Measurements from ENCODE around the gene RELB.

RELB gene

GRCh38 chr19:45063851-45064801 lies 62.9 kb downstream of the RELB start:
- no peak for FAIRE-seq

GRCh38 chr19:45066921-45067661 lies 65.8 kb downstream of the RELB start:
- FAIRE-seq = no peak

GRCh38 chr19:45068041-45068440 lies 66.8 kb downstream of the RELB start:
- FAIRE-seq = no peak

DNA sequence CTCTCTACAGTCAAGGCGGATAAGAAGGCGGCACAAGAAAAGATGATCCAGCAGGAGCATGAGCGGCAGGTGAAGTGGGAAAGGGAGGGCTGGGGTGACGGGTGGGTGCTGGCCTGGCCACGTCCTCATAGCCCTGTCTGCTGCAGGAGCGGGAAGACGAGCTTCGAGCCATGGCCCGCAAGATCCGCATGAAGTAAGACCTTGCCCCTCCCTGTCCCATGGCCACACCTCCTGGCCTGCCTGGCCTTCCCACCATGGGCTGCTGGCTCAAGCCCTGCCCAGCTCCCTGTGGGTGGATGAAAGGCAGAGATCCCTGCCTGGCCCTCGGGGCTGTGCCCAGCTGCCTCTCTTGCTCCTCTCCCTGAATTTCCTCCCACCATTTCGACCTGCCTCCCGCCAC lies 67.8 kb downstream of the RELB start:
- FAIRE-seq = no peak

DNA sequence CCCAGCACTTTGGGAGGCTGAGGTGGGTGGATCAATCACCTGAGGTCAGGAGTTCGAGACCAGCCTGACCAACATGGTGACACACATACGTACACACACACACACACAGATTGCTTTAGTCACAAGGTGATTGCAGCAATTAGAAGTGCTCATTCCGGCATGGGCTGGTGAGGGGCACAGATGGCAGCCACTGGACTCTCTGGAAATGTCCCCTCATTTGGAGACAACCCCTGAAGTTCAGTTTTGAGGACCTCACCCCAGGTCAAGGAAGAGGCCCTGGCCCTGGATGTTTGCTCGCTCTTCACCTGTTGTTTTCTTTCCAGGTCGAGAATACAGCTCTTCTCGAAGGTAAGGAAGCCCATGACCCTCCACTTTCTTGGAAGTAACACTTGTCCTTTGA lies 69.0 kb downstream of the RELB start:
- no peak for FAIRE-seq

GRCh38 chr19:45070861-45071544 lies 69.7 kb downstream of the RELB start:
- FAIRE-seq = no peak

DNA sequence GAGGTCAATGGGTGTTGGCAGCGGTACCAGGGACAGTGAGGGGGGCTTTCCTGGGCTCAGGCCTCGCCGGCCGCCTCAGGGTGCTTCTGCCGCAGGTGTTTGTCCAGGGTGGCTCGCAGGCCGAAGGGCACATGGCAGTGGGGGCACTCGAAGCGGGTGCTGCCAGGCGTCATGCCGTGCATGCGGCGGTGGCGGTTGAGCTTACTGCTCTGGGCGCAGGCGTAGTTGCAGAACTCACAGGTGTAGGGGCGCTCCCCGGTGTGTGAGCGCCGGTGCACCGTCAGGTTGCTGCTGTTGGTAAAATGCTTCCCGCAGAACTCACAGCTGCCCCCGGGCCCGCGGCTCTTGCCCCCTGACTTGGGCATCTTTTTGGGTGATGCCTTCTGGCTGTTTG lies 70.3 kb downstream of the RELB start:
- FAIRE-seq = no peak

DNA sequence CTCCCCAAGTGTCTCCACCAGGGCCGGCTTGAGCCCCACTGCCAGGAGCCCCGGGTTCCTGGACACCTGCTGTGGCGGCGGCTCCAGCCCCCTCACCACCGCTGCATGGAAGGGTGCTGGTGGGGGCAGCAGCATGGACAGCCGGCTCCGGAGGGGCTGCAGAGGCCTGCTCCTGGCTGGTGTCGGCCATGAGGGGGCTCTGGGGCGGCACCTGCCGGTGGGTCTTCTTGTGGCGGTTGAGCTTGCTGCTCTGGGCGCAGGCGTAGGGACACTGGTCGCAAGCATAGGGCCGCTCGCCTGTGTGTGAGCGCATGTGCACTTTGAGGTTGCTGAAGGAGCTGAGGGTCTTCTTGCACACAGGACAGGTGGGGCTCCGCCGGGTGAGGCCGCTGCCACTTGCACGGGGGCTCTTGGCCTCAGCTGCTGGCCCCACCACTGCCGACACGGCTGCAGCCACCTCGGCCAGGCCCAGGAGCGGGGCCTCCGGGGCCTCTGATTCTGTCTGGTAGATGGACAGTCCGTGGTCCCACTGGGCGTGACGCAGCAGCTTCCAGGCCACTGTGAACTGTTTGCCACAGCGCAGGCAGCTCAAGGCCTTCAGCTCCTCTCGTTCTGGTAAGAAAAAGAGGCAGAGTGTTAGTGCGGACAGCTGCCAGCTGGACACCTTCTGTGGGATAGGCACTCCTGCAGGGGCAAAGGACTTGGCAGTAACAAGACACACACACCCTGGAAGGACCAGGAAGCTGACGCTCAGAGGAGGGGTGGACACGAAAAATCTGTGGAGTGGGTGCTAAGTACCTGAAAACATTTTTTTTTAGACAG lies 70.9 kb downstream of the RELB start:
- no peak for FAIRE-seq

GRCh38 chr19:45074744-45075300 lies 73.6 kb downstream of the RELB start:
- no peak for FAIRE-seq

- FAIRE-seq = no peak
Observed at GRCh38 chr19:45075301-45076028, 74.2 kb downstream of the RELB start.

DNA sequence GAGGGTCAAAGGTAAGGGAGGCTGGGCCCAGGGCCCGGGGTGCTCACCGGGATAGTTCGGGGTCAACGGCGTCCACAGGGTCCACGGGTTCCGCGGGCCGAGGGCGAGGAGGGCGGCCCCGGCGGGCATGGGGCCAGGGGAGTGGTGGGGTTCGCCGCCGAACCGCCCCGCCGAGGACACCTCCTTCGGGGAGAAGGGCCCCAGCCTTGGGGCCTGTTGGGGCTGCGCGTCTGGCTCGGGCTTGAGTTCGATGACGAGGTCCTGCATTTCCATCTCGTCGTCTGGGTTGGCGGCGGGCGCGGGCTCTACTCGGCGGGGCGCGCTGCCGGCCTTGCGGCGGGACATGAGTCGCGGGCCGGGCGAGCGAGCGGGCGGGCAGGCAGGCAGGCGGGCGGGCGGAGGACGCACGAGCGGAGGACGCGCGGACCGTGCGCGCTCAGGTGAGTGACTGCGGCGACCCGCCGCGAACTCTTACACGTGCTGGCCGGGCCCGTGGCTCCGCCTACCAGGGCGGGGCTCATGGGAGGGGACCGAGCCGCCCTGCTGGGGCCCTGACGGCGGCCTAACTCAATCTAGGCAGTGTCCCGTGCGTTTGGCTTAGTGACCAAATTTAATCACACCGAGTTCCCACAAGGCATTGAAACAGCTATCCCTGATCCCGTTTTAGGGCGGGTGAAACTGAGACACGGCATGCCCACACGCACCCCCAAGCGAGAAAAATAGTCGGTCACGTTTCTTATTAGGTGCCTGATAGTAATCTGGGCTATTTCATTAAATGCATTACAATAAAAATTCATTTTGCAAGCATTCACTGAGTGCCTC lies 75.0 kb downstream of the RELB start, which contains the start of gene ZNF296:
Gene ZNF296, minus strand, starts transcription at position 450 of the 822 bp plus-strand sequence. Its CDS starts 105 bp downstream, at position 345.
- FAIRE-seq = no peak

DNA sequence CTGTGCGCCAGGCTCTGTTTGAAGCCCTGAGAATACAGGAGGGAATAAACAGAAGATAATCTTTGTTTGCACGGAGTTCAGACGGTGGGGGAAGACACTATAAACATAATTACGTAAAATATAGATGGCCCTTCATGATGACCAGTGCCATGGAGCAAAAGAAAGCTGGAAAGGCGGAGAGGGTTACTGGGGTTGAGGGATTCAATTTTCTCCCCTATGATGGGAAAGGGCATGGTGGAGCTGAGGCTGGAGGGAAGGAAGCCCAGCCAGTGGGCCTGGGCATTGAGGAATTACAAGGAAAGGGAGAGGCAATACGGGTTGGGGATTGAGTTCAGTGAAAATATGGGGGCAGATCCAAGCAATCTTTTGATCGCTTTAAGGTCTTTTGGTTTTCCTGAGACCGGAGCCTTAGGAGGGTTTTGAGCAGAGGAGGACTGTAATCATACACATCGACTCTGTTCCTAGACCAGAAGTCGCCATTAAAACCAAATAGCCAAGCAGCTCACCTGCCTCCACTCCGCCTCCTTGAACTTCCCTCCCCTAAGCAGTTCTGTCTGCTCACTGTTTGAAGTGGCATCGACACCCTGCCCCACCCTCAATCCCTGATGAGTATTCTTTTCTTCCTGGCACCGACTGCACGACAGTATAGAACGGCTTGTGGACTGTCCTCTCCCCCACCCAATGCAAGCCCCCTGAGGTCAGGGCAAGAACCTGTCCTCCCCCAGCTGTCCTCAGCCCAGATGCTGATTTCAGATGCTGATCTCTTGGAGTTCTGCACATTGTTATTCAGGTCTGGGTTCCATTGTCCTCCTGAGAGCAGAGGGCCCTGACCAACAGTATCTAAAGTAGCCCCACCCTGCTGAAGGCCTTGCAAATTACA lies 75.8 kb downstream of the RELB start:
- no peak for FAIRE-seq

DNA sequence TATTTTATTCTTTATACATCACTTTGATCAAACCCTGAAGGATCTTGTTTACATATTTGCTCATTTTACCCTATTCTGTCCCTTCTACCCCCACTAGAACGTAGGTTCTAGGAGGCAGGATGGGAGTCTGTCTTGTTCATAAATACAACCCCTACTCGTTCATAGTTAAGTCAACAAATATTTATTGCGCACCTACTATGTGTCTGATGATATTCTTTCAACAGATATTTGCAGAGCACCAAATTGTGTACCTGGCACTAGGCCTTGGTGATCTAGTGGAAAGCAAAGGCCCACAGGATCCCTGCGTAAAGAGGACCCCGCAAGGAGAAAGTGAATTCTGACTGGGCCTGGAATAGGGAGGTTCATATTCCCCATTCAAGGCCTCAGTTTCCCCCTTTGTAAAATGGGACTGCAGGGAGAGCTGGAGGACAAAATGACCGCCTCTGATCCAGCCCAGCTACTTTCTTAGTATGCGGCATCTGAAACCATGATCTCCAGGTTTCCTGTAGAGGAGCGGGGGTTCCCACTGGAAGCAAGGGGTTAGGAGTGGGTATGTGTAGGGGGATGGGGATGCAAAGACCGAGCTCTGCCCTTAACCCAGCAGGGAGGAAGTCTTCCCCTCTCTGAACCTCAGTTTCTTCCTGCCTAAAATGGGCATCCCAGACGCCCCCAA lies 77.3 kb downstream of the RELB start:
- FAIRE-seq = no peak

GRCh38 chr19:45079063-45079910 lies 78.0 kb downstream of the RELB start, which contains the start of gene GEMIN7:
Gene GEMIN7 (plus strand): TSS chr19:45079260. CDS start chr19:45090115, 10,855 bp downstream.
- FAIRE-seq = no peak

- no peak for FAIRE-seq
Observed at GRCh38 chr19:45079911-45080370, 78.7 kb downstream of the RELB start.

DNA sequence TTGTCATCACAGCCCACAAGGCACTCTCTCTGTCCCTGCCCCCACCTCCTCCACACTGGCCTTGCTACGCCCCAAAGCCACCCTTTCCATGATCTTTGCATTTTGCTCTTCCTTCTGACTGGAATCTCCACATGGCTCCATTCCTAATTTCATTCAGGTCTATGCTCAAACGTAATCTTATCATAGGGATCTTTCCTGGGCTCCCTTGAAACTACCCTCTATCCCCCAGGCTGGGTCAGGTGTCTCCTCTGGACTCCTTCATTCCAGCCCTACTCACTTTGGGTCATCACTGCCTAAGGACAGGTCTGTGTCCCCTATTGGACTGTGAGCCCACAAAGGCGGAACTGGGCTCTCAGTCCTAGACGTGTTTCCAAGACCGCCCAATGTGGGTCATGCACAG lies 80.9 kb downstream of the RELB start:
- no peak for FAIRE-seq

- FAIRE-seq = no peak
Observed at GRCh38 chr19:45086480-45086879, 85.2 kb downstream of the RELB start.
